OCI-M1 (cell line): Measurements from ENCODE around the gene EIF3J.
A peak's percentile ranks its signal among the peaks of the same experiment; 100 is the strongest.
"Not testable (repeated sequence)": the region's sequence is repeated elsewhere in the genome, so short reads cannot be mapped to it uniquely, and the experiment has no call there.

ENCODE experiments used
- DNase-seq: peaks from one replicate; lab custom pipeline; 2025; lab: John Stamatoyannopoulos, UW

The EIF3J gene

DNA sequence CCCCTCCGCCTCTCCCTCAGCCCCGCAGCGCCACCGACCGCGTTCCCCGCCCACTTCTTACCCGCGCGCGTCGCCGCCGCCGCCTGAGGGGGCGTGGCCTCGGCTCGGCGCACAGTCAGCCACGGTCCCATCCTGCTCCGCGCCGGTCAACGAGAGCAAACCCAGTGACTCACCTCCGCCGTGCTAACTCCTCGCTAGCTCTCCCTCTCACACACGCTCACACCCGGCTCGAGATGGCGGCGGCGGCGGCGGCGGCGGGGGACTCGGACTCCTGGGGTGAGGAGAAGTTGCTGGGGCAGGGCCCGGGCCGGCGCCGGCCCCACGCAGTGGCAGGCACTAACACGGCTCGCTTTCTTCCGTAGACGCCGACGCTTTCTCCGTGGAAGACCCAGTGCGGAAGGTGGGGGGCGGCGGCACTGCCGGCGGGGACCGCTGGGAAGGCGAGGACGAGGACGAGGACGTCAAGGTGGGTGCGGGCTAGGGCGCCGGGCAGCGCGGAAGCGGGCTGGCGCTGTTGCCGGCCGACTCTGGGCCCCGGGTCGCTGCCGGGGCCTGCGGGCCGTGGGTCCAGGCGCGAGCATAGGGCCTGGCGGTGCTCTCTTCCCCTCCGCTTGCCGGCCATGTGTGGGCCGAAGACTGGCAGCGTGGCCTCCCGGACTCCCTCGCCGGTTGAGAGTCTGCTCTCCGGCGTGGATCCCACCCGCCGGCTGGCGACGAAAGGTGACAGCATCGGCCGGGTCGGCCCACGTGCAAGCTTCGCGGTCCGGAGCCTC, at the start of gene EIF3J:
Gene EIF3J, plus strand, starts transcription at position 186 of the 773 bp plus-strand sequence. Its CDS starts 48 bp downstream, at position 234.
- peak; percentile 96 for DNase-seq

DNA sequence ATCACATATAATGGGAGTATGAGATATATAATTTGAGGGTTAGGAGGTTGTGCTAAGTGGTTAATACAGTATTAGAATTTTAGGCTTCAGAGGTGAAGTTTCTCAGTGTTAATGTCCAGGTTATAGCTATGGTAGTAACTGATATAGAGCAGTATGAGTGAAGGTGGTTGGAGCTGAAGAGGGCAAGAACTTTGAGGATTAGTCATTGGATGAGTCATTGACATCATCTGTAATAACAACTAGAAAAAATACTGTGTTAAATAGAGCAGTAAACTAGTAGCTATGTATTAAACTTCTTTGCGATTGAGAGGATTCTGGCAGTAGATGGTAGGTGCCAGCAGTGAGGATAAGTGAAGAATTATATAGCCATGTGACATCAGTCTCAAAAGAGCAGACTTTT, 47.5 kb upstream of the EIF3J start:
- peak; percentile 3 for DNase-seq

GRCh38 chr15:44490622-44491021, 46.3 kb upstream of the EIF3J start:
- DNase-seq: no peak

DNA sequence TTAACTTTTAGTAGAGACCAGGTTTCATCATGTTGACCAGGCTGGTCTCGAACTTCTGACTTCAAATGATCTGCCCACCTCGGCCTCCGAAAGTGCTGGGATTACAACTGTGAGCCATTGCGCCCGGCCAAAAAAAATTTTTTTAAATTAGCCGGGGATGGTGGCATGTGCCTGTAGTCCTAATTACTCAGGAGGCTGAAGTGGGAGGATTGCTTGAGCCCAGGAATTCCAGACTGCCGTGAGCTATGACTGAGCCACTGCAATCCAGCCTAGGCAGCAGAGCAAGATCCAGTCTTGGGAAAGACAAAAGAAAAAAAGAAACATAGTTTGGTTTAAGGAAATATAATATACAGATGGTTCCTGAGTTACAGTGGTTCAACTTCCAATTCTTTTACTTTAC, 44.9 kb upstream of the EIF3J start:
- no peak for DNase-seq

GRCh38 chr15:44492672-44493071, 44.3 kb upstream of the EIF3J start:
- no peak for DNase-seq

GRCh38 chr15:44495562-44495961, 41.4 kb upstream of the EIF3J start:
- DNase-seq: no peak

GRCh38 chr15:44500555-44500954, 36.4 kb upstream of the EIF3J start:
- no peak for DNase-seq

DNA sequence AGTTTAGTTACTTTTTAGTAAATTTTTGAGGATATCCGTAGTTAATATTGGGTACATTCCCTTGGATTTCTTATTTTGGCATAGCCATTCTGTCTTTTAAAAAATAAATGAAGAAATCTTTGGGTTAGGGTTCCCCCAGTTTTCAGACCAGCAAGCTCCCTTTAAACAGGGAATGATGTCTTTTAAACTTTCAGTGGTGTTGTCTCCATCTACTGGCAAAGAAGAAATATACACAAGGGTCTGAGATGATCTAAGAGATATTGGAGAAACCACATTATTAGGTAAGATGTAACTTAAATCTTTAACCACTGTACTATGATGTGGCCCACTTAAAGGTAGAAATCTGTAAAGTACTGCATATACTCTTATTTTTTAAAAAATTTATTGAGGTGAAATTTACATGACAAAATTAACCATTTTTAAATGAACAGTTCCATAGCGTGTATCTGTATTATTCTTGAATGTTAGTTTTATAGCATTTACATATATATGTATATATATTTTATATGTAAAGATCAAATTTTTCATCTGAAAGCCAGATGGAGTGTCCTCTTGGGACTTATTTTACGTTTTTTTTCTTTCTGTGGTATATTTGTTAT, 35.1 kb upstream of the EIF3J start:
- DNase-seq: peak; percentile 40

DNA sequence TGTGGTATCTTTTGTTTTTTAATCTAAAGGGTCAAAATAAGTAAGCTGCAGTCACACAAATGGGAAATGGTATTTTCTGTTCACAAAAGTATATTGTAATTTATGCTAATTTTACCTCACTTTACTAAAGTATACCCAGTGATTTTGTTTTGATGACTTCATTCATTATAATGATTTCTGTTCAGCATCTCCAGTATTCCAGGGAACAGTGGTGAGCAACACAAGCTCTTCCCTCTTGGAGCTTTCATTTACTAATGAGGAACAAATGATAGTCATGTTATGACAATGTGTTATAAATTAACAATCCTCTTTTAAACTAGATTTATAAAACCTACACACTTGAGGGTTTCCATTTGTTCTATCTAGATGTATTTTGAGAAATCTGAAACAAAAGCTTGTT, 20.5 kb upstream of the EIF3J start:
- DNase-seq: no peak

DNA sequence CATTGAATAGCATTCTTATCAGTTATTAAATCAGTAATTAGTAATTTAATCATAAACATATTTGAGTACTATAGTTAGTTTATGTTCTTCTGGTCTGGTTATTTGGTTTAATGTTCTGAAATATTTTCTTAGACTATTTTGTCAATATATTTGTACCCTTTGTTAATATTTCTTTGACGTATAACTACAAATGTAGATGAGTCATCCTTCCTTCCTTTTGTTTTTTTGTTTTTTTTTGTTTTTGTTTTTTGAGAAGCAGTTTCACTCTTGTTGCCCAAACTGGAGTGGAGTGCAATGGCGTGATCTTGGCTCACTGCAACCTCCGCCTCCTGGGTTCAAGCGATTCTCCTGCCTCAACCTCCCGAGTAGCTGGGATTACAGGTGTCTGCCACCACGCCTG, 17.4 kb upstream of the EIF3J start:
- DNase-seq: no peak

GRCh38 chr15:44525018-44525417, 11.9 kb upstream of the EIF3J start:
- no peak for DNase-seq

DNA sequence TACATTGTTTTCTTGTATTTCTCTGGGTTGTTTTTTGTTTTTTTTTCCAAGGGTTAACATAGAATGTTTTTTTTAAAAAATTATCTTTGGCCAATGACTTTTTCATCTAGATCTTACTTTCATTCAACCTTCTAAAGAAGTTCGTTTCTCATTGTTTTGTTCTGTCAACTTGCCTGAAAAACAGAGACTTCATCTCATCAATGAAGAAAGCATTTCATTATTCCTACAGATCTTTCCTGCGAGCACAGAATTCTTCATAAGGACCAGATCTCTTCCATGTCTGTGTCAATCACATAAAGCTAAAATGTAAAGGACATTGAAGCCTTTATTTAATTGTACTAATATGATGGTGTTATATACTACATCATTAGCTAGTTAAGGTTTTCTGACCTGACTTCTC, 9.7 kb upstream of the EIF3J start:
- no peak for DNase-seq

GRCh38 chr15:44529864-44530604, 6.9 kb upstream of the EIF3J start:
- no peak for DNase-seq

GRCh38 chr15:44530653-44531052, 6.3 kb upstream of the EIF3J start:
- no peak for DNase-seq

DNA sequence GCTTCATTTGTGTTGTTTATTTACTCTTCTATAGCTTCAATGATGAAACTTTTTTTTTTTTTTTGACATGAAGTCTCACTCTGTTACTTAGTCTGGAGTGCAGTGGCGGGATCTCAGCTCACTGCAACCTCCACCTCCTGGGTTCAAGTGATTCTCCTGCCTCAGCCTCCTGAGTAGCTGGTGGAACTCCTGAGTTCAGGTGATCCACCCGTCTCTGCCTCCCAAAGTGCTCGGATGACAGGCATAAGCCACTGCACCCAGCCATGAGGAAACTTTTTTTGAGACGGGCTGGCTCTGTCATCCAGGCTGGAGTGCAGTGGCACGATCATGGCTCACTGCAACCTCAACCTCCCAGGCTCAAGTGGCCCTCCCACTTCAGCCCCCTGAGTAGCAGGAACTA, 4.7 kb upstream of the EIF3J start:
- DNase-seq: not testable (repeated sequence)

- DNase-seq: no peak
These were observed 4.3 kb upstream of the EIF3J start for GRCh38 chr15:44532689-44533088.

GRCh38 chr15:44535092-44535491, 1.9 kb upstream of the EIF3J start:
- no peak for DNase-seq

- peak; percentile 64 for DNase-seq
These were observed 1.2 kb upstream of the EIF3J start for GRCh38 chr15:44535523-44536301.

GRCh38 chr15:44536302-44536961, 515 bp upstream of the EIF3J start:
- peak; percentile 95 for DNase-seq

DNA sequence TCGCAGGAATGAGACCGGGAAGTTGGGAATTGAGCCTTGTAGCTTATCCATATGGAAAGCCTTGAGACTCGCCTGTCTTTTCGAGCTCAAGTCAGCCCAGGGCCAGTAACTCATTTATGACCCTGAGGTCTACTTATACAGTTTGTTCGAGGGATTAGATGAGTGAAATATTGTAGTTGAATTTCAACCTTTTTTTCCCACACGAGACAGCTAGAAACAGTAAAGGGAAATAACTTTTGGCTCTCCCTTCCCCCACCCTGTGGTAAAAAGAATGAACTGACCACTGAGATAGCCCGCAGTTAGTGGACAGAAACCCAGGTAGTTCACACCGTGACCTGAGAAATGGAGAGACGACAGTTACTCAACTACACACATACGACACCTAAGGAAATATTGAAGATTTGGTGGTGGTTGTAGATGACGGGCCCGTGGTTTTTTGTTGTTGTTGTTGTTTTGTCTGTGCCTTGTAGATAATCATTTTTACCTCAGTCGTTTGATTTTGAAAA, 841 bp downstream of the EIF3J start:
- DNase-seq: peak; percentile 67

DNA sequence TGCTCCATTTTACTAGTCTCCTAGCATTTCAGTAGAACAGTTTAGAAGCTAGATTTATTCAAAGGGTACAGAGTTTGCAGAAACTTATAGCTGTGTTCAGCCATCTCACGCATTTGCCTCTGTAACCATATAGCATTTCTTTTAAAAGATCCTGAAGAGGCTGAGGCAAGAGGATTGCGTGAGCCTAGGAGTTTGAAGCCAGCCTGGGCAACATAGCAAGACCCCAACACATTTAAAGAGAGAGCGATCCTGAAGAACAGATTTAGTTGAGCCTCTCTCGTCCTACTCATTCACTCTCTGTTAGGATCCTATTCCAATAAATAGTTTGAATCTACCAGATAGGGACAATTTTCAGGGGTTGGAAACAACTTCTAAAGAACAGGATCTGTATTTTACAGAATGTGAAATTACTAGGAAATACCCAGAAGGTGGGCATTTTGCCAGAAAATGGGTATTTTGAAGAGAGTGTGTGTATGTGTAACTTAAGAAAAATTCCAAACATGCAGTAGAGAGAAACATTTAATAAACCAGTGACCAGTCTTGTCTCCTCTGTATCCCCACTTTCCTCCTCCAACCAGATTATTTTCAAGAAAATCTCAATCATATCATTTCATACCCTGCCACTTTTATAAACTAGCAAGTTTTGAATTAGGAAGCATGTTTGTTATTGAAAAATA, 4.5 kb downstream of the EIF3J start:
- no peak for DNase-seq
